ENCODE results near the gene NTN3. TPM values are rescaled to one million over a fixed set of nuclear protein-coding genes. Genes with fewer than 3 reads are reported as not detected.

Gene NTN3
- total and polyA plus RNA-seq, 2 of the 4 experiments (the other 2 are of a cell fraction): 0.18 to 0.38 TPM

DNA sequence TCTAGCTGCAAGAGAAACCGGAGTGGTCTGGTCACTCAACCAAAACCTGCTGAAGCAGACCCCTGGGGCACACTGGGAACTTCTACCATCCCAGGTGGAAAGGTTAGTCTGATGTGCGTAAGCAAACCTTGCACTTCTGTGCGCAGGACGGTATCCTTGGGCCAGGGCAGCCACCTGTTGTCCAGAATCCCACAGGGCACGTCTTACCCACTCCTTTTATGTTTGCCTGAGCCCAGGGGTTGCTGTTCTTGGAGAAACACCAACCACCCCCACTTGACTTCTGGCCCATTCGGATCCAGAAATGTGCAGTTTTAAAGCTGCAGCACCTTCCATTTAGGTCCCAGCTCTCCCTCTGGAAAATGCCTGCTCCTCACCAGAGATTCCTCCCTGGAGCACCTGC, 22.5 kb downstream of the NTN3 start:
- WGBS, 2 experiments (ENCODE audit: extremely low coverage in 2 of 2, insufficient read length in 1 of 2): 80% methylated on average over 1 of the region's 6 CpGs; no CpG with 5 or more reads in 1 of the 2 experiments
- Histone ChIP-seq H3K18ac (ENCODE audit: low read depth, low read length) (no peak overlapping the region), H2AK5ac (ENCODE audit: low read depth, low read length) (no peak overlapping the region), H3K9ac (ENCODE audit: low read depth, low read length) (no peak overlapping the region), H3K9me3 (ENCODE audit: control insufficient read depth, insufficient read depth, low read length) (no peaks in the 10 kb centered on the region), H3K27ac (ENCODE audit: insufficient read depth, low read length) (no peak overlapping the region), H2AFZ (replicated peaks; ENCODE audit: low read length, poor library complexity) (no peak overlapping the region), H3K4me1 (ENCODE audit: control insufficient read depth, insufficient read depth, low read length) (no peaks in the 10 kb centered on the region; the same call in 1 of the 2 replicates), H3K79me1 (ENCODE audit: low read depth in 1 of 2, low read length in 2 of 2) (peaks cover 3 to 28% of the 10 kb centered on the region in 2 experiments), H3K4ac (ENCODE audit: low read depth, low read length) (no peak overlapping the region), H3K27me3 (ENCODE audit: control insufficient read depth, insufficient read depth, low read length) (no peaks in the 10 kb centered on the region), H4K91ac (ENCODE audit: insufficient read depth, low read depth, low read length) (no peak overlapping the region), H3K14ac (replicated peaks; ENCODE audit: low read depth, low read length) (no peak overlapping the region), H3K4me3 (ENCODE audit: insufficient read depth, low read depth, low read length) (no peak overlapping the region), H4K20me1 (ENCODE audit: insufficient read depth, low read length) (peaks cover 12% of the 10 kb centered on the region), H3K23ac (ENCODE audit: low read depth, low read length) (no peak overlapping the region), H4K8ac (ENCODE audit: low read depth in 2 of 2, low read length in 2 of 2) (no peak overlapping the region), H3K4me2 (ENCODE audit: low read depth, low read length) (no peak overlapping the region), H2BK120ac (ENCODE audit: low read depth, low read length) (no peak overlapping the region), H2BK5ac (ENCODE audit: low read depth, low read length, poor library complexity, severe bottlenecking) (no peak overlapping the region), H3K9me1 (ENCODE audit: insufficient read depth, low read length) (no peaks in the 10 kb centered on the region), H4K5ac (ENCODE audit: low read depth, low read length) (no peak overlapping the region), H3K36me3 (ENCODE audit: control insufficient read depth, insufficient read depth, low read length) (peaks cover 20% of the 10 kb centered on the region; the same call in 1 of the 2 replicates), H2BK20ac (ENCODE audit: low read depth, low read length) (no peak overlapping the region), H2BK15ac (ENCODE audit: low read depth, low read length) (no peak overlapping the region), H2AK9ac (replicated peaks; ENCODE audit: low read depth, low read length, poor library complexity) (no peak overlapping the region), H3K56ac (ENCODE audit: extremely low read depth, insufficient read depth, low read length) (no peak overlapping the region)
- POLR2A ChIA-PET (ENCODE audit: unreplicated experiment): interaction anchor here (0.7 kb wide), 1 partner anchor 13 kb away, joined by 4 read pairs; no protein-coding TSS in a partner anchor
- CTCF ChIA-PET: no interaction called here
- ATAC-seq (ENCODE audit: low read depth): no peak
- in situ Hi-C loops (cut with MboI; ENCODE audit: low sequenced_read_pairs): no loop called here
- dilution Hi-C loops (cut with HindIII; ENCODE audit: low sequenced_read_pairs, unreplicated experiment): no loop called here
- no TSS peak for BruUV-seq (replicated peaks)
- no peak for DNase-seq
- intact Hi-C loops (cut with micrococcal nuclease): no loop called here
- TF ChIP-seq, protein P1, sequence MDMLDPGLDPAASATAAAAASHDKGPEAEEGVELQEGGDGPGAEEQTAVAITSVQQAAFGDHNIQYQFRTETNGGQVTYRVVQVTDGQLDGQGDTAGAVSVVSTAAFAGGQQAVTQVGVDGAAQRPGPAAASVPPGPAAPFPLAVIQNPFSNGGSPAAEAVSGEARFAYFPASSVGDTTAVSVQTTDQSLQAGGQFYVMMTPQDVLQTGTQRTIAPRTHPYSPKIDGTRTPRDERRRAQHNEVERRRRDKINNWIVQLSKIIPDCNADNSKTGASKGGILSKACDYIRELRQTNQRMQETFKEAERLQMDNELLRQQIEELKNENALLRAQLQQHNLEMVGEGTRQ (IDR thresholded peaks at IDR 0.05; ENCODE audit: low read depth, low read length): no peak
- TF ChIP-seq, protein P2, sequence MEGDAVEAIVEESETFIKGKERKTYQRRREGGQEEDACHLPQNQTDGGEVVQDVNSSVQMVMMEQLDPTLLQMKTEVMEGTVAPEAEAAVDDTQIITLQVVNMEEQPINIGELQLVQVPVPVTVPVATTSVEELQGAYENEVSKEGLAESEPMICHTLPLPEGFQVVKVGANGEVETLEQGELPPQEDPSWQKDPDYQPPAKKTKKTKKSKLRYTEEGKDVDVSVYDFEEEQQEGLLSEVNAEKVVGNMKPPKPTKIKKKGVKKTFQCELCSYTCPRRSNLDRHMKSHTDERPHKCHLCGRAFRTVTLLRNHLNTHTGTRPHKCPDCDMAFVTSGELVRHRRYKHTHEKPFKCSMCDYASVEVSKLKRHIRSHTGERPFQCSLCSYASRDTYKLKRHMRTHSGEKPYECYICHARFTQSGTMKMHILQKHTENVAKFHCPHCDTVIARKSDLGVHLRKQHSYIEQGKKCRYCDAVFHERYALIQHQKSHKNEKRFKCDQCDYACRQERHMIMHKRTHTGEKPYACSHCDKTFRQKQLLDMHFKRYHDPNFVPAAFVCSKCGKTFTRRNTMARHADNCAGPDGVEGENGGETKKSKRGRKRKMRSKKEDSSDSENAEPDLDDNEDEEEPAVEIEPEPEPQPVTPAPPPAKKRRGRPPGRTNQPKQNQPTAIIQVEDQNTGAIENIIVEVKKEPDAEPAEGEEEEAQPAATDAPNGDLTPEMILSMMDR (conservative IDR thresholded peaks at IDR 0.05; ENCODE audit: low read depth, low read length): no peak
- TF ChIP-seq RAD21 (IDR thresholded peaks at IDR 0.05; ENCODE audit: low read length): no peak
- TF ChIP-seq RCOR1 (IDR thresholded peaks at IDR 0.05; ENCODE audit: insufficient replicate concordance, low read length): no peak
- TF ChIP-seq, protein P3, sequence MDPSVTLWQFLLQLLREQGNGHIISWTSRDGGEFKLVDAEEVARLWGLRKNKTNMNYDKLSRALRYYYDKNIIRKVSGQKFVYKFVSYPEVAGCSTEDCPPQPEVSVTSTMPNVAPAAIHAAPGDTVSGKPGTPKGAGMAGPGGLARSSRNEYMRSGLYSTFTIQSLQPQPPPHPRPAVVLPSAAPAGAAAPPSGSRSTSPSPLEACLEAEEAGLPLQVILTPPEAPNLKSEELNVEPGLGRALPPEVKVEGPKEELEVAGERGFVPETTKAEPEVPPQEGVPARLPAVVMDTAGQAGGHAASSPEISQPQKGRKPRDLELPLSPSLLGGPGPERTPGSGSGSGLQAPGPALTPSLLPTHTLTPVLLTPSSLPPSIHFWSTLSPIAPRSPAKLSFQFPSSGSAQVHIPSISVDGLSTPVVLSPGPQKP (IDR thresholded peaks at IDR 0.05; ENCODE audit: borderline replicate concordance, low read depth, low read length): no peak
- TF ChIP-seq SMC3 (IDR thresholded peaks at IDR 0.05; ENCODE audit: low read depth, low read length): no peak
- no peak for TF ChIP-seq MAFK (IDR thresholded peaks at IDR 0.05; ENCODE audit: low read depth, low read length)
- no peak for TF ChIP-seq BHLHE40 (IDR thresholded peaks at IDR 0.05; ENCODE audit: low read depth, low read length)
- TF ChIP-seq NFE2L2 (IDR thresholded peaks at IDR 0.05; ENCODE audit: low read depth, low read length): no peak
- no peak for TF ChIP-seq RFX5 (IDR thresholded peaks at IDR 0.05; ENCODE audit: low read depth, low read length)
- TF ChIP-seq CHD1 (IDR thresholded peaks at IDR 0.05; ENCODE audit: low read depth, low read length): no peak

Measured in IMR-90 (cell line).